ENCODE measurements around the gene BRD4. TPM values are rescaled to one million over a fixed set of nuclear protein-coding genes. Genes with fewer than 3 reads are reported as not detected.

Gene BRD4
- total and polyA plus RNA-seq, 10 of the 15 experiments (the other 5 are each of a cell fraction or from before 2014, with no cell fraction given), result 5.3 to 84.4 (median 11.8) TPM

GRCh38 chr19:15331419-15332310 lies 674 bp downstream of the BRD4 start (continued):
- TF ChIP-seq, protein P1, sequence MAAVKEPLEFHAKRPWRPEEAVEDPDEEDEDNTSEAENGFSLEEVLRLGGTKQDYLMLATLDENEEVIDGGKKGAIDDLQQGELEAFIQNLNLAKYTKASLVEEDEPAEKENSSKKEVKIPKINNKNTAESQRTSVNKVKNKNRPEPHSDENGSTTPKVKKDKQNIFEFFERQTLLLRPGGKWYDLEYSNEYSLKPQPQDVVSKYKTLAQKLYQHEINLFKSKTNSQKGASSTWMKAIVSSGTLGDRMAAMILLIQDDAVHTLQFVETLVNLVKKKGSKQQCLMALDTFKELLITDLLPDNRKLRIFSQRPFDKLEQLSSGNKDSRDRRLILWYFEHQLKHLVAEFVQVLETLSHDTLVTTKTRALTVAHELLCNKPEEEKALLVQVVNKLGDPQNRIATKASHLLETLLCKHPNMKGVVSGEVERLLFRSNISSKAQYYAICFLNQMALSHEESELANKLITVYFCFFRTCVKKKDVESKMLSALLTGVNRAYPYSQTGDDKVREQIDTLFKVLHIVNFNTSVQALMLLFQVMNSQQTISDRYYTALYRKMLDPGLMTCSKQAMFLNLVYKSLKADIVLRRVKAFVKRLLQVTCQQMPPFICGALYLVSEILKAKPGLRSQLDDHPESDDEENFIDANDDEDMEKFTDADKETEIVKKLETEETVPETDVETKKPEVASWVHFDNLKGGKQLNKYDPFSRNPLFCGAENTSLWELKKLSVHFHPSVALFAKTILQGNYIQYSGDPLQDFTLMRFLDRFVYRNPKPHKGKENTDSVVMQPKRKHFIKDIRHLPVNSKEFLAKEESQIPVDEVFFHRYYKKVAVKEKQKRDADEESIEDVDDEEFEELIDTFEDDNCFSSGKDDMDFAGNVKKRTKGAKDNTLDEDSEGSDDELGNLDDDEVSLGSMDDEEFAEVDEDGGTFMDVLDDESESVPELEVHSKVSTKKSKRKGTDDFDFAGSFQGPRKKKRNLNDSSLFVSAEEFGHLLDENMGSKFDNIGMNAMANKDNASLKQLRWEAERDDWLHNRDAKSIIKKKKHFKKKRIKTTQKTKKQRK (IDR thresholded peaks at IDR 0.05; ENCODE audit: low read depth, low read length), result no peak
- TF ChIP-seq ZBED1 (IDR thresholded peaks at IDR 0.05; ENCODE audit: borderline replicate concordance) (no peak), RFX5 (IDR thresholded peaks at IDR 0.05; ENCODE audit: low read depth, low read length) (no peak), RBBP5 (conservative IDR thresholded peaks at IDR 0.05) (no peak), ZZZ3 (IDR thresholded peaks at IDR 0.05; ENCODE audit: control insufficient read depth, insufficient read length, low read depth) (no peak), HDAC6 (IDR thresholded peaks at IDR 0.05; ENCODE audit: unreplicated experiment) (no peak), RELB (IDR thresholded peaks at IDR 0.05; ENCODE audit: low read depth) (no peak), REST (IDR thresholded peaks at IDR 0.05; ENCODE audit: low read depth, low read length) (no peak), E4F1 (IDR thresholded peaks at IDR 0.05; ENCODE audit: borderline replicate concordance, partially characterized antibody) (no peak), EED (IDR thresholded peaks at IDR 0.05; ENCODE audit: low read depth) (no peak)
- TF ChIP-seq, protein P2, sequence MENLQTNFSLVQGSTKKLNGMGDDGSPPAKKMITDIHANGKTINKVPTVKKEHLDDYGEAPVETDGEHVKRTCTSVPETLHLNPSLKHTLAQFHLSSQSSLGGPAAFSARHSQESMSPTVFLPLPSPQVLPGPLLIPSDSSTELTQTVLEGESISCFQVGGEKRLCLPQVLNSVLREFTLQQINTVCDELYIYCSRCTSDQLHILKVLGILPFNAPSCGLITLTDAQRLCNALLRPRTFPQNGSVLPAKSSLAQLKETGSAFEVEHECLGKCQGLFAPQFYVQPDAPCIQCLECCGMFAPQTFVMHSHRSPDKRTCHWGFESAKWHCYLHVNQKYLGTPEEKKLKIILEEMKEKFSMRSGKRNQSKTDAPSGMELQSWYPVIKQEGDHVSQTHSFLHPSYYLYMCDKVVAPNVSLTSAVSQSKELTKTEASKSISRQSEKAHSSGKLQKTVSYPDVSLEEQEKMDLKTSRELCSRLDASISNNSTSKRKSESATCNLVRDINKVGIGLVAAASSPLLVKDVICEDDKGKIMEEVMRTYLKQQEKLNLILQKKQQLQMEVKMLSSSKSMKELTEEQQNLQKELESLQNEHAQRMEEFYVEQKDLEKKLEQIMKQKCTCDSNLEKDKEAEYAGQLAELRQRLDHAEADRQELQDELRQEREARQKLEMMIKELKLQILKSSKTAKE (IDR thresholded peaks at IDR 0.05; ENCODE audit: low read depth, poor library complexity, severe bottlenecking), result no peak
